GM19397 (cell line): ENCODE results near the gene TNNI3K.

ENCODE experiments used
- ATAC-seq: cut with Tn5 transposase; IDR thresholded peaks from one replicate; pipeline ENCODE4 v1.9.1; 2021; ENCODE audit warnings: mild to moderate bottlenecking, moderate library complexity; ENCODE audit not compliant: unreplicated experiment

TNNI3K gene

GRCh38 chr1:74286414-74286813 is 51.2 kb downstream of the TNNI3K start:
- no peak for ATAC-seq

DNA sequence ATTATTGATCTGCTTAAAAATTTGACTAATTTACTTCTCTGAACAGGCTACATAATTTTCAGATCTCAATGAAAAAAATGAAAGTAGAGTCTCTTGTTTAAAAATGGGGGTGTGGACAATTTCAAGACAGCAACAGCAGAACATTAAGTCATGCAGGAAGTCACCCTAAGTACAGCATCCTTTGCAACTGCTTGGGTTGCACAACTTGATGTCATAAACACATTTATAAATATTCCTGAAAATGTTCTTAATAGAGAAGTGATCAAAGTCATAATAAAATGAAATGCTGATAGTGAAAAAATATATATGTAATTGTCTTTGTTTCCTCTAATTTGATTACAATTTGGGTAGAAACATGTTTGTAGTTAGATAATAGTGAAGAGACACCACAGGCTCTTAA is 79.3 kb downstream of the TNNI3K start:
- no peak for ATAC-seq

GRCh38 chr1:74316302-74316701 is 81.1 kb downstream of the TNNI3K start:
- no peak for ATAC-seq

DNA sequence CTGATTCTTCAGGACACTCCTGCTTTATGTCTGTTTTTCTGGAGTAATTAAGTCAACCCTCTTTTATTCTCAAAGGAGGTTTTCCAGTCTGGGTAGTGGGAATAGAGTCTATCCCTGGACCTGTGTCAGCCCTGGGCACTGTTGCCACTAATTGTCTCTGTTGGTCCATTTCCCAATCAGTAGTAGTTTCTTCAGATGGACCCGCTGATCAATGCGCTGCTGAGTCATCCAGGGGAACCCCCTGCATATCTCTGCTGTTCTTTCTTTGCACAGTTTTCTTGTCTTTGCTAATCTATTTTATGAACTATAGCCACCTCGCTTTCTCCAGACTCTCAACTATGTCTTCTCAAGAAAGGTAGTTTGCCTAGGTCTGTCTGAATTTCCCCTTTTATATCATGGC is 82.5 kb downstream of the TNNI3K start:
- no peak for ATAC-seq

GRCh38 chr1:74323937-74324473 is 88.8 kb downstream of the TNNI3K start:
- no peak for ATAC-seq

DNA sequence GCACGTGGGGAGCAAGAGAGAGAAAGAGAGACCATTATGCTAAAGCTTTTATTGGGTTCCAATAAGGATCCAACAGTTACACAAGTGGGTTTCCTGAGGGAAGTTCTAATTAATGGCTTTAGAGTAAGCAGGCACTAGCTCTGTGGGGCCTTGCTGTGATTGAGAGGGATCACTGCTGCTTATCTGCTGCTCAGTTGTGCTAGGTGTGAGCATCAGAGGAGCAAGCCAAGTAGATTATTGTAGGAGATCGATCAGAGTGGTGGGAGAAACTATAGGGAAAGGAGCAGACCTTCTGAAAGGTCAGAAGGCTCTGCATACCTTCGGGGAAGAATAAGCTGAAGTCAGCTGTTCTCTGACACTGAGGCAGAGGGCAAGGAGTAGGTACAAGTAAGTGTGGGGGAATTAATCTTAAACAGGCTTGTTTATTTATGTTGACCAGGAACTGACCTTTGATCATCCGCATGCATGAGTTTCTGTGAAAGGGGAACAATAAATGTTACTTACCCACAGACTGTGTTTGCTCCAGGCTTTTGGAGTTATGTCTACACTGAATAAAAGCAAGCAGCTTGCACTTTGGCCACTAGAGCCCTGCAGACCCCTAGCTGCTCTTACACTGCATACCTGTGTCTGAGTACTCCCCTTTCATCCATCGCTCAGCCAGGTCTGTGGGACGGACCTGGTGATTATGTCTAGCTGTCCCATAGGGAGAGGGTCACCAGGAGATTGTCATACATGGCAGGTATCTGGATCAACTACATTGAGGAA is 89.7 kb downstream of the TNNI3K start:
- no peak for ATAC-seq

DNA sequence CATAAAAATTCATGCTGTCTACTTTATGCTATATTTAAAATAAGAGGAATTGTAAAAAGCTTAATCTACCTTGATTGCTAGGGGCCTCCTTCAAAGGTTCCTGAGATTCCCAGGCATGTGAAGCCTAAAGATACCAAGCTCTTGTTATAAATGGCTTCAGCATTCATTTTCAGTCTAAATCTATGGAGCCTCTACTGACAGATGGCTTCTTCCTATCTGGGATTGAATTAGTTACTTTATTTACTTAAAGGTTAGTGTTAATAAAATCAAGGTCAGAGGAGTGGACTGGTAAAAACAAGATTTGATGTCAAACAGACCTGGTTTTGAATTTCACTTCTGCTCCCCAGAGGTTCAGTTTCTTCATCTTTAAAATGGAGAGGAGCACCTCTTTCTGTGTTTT is 93.7 kb downstream of the TNNI3K start:
- no peak for ATAC-seq

DNA sequence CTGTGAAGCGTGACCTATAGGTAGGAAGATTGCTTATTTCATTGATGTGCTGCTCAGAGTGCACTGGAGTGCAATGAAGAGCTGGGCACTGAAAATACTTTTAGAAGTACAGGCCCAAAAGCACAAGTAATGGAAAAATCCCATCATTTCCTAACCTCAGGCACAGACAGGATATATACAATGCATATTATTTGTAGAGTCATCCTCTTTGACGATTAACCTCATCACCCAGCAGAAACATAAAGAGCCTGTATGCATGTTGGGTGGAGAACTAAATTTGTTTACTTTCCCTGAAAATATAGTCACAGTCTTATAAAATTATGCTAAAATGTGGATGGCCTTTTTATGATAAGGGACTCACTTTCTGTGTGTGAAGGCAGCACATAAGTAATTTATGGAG is 98.1 kb downstream of the TNNI3K start:
- ATAC-seq: no peak

GRCh38 chr1:74334147-74334546 is 99.0 kb downstream of the TNNI3K start:
- ATAC-seq: no peak

DNA sequence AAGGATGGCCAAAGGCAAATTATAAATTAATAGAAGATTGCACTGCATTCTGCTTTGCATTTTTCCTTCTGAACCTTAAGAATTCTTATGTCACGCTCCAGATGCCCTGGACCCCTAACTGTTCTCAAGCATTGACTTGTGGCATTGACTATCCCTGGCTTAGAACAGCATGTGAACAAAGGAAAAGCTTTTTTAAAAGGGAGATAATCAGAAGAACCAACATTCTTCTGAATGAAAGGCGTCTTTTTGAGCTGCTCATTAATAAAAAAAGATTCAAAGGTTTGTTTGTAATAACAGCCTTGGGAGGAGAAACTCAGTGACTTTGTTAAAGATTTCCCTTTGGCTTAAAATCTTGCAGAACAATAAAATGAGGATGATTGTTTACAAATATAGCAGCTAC is 105.5 kb downstream of the TNNI3K start:
- ATAC-seq: no peak

DNA sequence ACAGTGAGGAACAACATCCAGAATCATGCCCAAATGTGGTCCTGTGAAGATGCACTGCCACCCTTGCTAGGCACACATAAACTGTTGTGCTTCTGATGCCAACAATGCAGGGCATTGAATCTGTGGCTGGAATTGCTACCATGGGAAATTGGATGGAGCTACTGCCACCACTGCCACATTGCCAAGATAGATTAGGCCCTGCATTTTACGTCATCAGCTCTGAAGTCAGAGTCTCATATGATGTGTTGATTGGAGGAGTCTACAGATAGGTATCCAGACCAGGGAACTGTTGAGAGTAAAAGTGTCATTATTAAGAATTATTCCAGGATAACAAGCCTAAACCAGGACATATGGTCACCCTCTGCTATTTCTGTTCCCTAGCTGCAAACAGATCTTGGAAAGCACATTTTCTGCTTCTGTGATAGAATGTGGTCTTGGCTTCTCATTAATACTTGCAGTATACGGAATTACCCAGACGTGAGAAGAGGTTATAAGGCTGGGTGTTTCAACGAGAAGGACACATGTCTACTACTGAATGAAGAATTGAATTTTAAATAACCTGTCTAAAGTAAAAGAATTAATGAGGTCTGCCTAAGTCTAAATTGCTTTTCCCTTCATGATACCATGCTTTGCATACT is 106.6 kb downstream of the TNNI3K start:
- ATAC-seq: no peak

DNA sequence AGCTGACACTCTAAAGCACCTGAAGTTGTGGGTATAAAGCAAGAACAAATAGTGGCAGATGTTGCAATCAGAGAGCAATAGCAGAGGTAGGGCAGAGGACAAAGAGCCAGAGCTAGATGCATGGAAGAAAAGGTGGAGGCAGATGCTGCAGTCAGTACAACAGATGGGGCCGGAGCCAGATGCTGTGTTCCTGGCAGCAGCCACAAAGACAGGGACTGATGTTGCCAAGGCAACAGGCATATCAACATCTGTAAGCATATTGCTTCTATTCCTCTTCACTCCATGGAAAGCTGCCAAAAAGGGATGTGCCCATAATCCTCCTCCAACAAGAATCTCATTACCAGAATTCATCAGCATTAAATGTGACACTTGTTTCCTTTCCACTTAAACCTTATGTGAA is 108.0 kb downstream of the TNNI3K start:
- ATAC-seq: no peak

- no peak for ATAC-seq
These were observed 109.2 kb downstream of the TNNI3K start for GRCh38 chr1:74344387-74344786.

DNA sequence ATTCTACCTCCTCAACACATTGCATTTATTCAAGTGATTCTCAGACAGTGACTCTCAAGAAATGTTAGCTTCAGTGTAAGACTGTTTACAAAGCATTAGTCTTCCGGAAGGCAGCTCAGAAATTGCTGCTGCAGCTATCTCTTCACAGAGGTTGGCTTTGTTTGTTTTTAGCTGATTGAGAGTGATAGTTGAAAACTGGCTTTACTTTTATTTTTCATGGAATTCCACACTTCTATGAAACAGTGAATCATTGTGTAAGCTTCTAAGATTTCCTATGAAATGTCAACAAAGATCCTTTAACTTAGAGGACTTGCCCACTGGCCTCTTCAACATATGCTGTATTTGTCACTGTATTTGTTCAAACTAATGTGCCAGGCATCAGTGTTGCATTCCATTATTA is 121.3 kb downstream of the TNNI3K start:
- ATAC-seq: no peak

- no peak for ATAC-seq
These were observed 122.0 kb downstream of the TNNI3K start for GRCh38 chr1:74357150-74357549.

DNA sequence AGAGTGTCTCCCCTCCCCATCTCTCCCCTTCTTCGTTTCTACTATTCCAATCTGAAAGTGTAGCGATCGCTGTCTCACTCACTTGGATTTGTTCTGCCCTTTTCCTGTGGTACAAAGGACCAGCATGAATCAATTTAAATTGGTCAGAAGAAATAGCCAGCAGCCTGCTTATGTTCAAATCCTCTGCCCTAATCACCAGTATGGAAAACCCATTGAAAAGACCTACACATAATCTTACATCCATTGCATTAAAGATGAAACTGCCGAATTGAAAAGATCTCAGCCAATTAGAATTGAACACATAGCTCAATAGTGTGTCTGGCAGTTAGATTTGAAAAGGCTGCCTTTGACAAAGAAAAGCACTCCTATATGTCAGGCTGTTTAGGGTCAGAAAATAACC is 122.6 kb downstream of the TNNI3K start:
- no peak for ATAC-seq

DNA sequence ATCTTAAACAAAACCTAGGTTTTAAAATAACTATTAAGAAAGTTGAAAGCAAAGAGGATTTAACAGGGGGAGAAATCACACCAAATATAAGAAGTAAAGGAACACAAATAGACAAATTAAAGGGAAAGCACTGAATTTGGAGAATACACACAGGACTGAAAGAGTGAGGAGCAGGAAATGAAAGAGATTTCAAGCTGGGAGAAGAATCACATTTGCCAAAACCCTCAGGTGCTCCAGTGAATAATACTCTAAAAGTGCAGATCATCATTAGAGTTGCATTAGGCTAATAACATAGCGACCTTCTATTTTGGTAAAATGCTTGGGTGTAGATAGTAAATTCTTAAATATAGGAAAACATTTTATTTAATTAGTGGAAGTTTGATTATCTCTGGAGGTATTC is 127.5 kb downstream of the TNNI3K start:
- ATAC-seq: no peak

DNA sequence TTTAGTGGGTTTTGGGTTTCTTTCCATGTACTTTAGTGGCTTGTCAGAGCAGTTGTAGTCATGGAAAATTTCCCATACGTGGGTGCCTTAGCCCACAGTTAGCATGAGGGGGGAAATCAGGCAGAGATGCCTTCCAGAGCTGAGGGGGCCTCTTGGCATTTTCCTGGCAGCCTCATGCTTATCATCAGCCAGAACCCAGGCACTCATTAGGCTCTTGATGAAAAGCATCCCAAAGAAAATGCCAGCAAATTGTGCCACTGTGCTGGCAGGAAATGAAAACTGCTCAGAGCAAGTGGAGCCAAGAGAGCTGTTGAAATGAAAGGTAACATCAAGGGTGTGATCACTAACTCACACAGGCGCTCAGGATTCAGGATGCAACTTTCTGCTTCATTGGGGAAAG is 128.0 kb downstream of the TNNI3K start:
- ATAC-seq: no peak

DNA sequence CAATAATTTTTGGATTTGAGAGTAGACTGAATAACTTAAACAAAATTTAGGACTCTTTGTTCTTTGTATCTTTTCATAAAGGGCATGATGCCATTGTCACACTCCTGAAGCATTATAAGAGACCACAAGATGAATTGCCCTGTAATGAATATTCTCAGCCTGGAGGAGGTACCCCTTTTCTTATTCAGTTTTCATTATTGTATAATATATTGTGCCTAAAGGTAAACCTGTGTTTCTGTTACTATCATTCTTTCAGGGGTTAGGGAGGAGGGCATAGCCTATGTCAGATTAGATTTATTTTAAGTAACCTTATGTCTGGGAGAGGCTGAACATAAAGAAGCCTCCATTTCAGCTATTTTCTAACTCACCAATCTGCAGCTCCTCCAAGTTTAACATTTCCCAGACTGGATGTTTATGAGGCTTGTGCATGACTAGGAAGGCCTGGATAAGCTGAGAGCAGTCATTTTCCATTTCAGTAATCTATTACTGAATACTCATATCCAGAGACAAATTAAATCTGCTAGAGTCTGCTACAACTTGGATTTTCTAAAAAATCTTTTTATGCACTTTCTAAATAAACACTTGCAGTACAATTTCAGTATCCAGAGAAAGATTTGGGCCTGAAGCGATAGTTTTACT is 132.1 kb downstream of the TNNI3K start:
- ATAC-seq: no peak

DNA sequence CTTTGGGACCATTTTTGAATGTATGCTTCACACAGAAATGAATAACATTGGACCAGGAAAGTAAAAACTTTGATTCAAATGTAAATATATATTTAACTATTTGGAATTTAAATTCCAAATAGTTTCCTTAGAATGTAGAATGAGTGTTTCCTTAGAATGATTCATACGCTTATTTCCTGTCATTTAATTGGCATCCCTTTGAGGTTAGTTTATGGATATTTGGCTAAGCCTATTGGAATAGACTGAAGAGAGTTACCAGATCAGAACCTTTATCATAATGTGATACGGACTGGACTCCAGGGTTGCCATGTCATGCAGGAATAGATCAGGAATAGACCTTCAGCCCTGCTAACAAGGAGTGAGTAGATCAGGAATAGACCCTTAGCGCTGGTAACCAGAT is 133.1 kb downstream of the TNNI3K start:
- no peak for ATAC-seq

- no peak for ATAC-seq
These were observed 140.2 kb downstream of the TNNI3K start for GRCh38 chr1:74375376-74375775.

DNA sequence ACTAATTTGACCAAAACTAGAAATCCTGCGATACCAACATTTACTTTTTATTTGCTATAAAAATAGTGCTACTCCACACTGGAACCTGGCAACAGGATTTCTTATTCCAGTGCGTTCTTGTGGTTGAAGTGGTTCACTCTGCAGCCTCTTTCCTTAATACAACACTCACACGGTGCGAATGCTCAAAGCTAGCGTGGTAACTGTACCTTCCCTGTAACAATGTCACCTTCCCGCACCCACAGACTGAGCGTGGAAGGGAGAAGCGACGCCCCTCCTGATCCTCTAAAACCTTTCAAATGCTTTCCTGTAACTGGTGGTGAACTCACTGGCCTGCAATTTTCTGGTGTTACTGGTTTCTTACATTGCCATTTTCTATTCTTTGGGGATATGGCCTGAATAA is 145.1 kb downstream of the TNNI3K start:
- no peak for ATAC-seq
